ENCODE data around the gene TAS2R40. TPM values are rescaled to one million over a fixed set of nuclear protein-coding genes. Genes with fewer than 3 reads are reported as not detected.

Gene TAS2R40
- polyA plus RNA-seq, 1 donor from 2014 or later = not detected

DNA sequence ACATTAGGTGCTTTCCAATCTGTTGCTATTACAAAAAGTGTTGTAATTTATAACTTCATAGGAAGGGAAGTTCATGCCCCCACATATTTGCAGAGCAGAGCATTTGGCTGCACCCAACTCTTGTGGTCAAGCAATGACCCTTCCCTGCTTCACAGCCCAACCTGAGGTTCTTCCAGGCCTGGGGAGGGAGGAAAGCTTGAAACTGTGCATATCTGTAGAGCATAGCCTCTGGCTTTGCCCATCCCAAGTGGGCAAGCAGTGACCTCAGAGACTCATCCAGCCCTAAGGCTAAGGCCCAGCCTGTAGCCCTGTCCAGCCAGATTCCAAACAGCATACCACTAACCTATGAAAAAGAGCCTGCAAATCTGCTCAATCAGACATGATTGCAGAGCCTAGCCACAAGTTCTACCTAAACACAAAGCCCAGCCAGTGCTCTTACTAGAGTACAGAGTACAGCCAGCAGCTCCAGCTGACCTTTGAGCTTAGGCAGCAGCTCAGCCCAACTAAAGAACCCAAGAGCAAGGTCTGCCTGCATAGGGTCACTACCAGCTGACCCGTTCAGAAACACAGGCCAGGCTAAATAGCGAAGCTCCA is 27.0 kb downstream of the TAS2R40 start:
- no peaks in the 10 kb centered on the region for H4K20me1 ChIP-seq (ENCODE audit: insufficient read depth)
- H2AFZ ChIP-seq (ENCODE audit: low read depth, low read length) = no peak overlapping the region
- H3K27ac ChIP-seq (ENCODE audit: low read length) = no peak overlapping the region
- no peaks in the 10 kb centered on the region for H3K36me3 ChIP-seq (ENCODE audit: insufficient read depth, low read length)
- no peaks in the 10 kb centered on the region for H3K9me3 ChIP-seq (ENCODE audit: low read length)
- no peaks in the 10 kb centered on the region for H3F3A ChIP-seq (ENCODE audit: insufficient read depth, low read length, poor library complexity, severe bottlenecking)
- no peak overlapping the region for H3K4me2 ChIP-seq (ENCODE audit: low read length)
- TF ChIP-seq RAD21 (conservative IDR thresholded peaks at IDR 0.05) (no peak), MXI1 (conservative IDR thresholded peaks at IDR 0.05; ENCODE audit: poor library complexity, severe bottlenecking) (no peak), SMC3 (conservative IDR thresholded peaks at IDR 0.05; ENCODE audit: poor library complexity) (no peak), EZH2 (IDR thresholded peaks at IDR 0.05; ENCODE audit: borderline replicate concordance, insufficient read depth, low read length, poor library complexity, severe bottlenecking) (no peak), EP300 (conservative IDR thresholded peaks at IDR 0.05; ENCODE audit: poor library complexity, severe bottlenecking) (no peak), TAF1 (IDR thresholded peaks at IDR 0.05; ENCODE audit: low read depth) (no peak)
- TF ChIP-seq, protein P1, sequence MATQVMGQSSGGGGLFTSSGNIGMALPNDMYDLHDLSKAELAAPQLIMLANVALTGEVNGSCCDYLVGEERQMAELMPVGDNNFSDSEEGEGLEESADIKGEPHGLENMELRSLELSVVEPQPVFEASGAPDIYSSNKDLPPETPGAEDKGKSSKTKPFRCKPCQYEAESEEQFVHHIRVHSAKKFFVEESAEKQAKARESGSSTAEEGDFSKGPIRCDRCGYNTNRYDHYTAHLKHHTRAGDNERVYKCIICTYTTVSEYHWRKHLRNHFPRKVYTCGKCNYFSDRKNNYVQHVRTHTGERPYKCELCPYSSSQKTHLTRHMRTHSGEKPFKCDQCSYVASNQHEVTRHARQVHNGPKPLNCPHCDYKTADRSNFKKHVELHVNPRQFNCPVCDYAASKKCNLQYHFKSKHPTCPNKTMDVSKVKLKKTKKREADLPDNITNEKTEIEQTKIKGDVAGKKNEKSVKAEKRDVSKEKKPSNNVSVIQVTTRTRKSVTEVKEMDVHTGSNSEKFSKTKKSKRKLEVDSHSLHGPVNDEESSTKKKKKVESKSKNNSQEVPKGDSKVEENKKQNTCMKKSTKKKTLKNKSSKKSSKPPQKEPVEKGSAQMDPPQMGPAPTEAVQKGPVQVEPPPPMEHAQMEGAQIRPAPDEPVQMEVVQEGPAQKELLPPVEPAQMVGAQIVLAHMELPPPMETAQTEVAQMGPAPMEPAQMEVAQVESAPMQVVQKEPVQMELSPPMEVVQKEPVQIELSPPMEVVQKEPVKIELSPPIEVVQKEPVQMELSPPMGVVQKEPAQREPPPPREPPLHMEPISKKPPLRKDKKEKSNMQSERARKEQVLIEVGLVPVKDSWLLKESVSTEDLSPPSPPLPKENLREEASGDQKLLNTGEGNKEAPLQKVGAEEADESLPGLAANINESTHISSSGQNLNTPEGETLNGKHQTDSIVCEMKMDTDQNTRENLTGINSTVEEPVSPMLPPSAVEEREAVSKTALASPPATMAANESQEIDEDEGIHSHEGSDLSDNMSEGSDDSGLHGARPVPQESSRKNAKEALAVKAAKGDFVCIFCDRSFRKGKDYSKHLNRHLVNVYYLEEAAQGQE (IDR thresholded peaks at IDR 0.05; ENCODE audit: borderline replicate concordance) = no peak
- no peaks in the 10 kb centered on the region for H3K9me2 ChIP-seq (ENCODE audit: insufficient read depth, low read length)
- no peak overlapping the region for H3K4me3 ChIP-seq (ENCODE audit: low read length)
- H3K27me3 ChIP-seq (ENCODE audit: insufficient read depth, low read depth, low read length) = no peaks in the 10 kb centered on the region
- no peak overlapping the region for H3K9ac ChIP-seq (ENCODE audit: low read length)
- no peaks in the 10 kb centered on the region for H3K79me2 ChIP-seq (replicated peaks; ENCODE audit: insufficient read depth, low read length)

DNA sequence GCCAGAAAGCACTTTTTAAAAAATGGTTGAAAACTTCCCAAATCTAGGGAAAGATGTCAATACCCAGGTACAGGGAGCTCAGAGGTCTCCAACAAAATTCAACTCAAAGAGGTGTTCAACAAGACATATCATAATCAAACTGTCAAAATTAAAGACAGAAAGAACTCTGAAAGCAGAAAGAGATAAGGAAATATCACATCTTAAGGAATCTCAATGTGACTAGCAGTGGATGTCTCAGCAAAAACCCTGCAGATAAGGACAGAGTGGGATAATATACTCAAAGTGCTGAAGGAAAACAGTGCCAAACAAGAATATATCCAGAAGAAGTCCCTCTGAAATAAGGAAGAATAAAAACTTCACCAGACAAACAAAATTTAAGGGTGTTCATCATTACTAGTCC is 28.4 kb downstream of the TAS2R40 start:
- H3K4me2 ChIP-seq (ENCODE audit: low read length) = no peak overlapping the region
- no peak overlapping the region for H2AFZ ChIP-seq (ENCODE audit: low read depth, low read length)
- no peak overlapping the region for H3K4me3 ChIP-seq (ENCODE audit: low read length)
- no peaks in the 10 kb centered on the region for H3K79me2 ChIP-seq (replicated peaks; ENCODE audit: insufficient read depth, low read length)
- H3F3A ChIP-seq (ENCODE audit: insufficient read depth, low read length, poor library complexity, severe bottlenecking) = no peaks in the 10 kb centered on the region
- H3K27me3 ChIP-seq (ENCODE audit: insufficient read depth, low read depth, low read length) = no peaks in the 10 kb centered on the region
- no peak overlapping the region for H3K27ac ChIP-seq (ENCODE audit: low read length)
- H3K36me3 ChIP-seq (ENCODE audit: insufficient read depth, low read length) = no peaks in the 10 kb centered on the region
- no peaks in the 10 kb centered on the region for H3K9me3 ChIP-seq (ENCODE audit: low read length)
- no peak overlapping the region for H3K9ac ChIP-seq (ENCODE audit: low read length)
- no peaks in the 10 kb centered on the region for H3K9me2 ChIP-seq (ENCODE audit: insufficient read depth, low read length)
- TF ChIP-seq, protein P2, sequence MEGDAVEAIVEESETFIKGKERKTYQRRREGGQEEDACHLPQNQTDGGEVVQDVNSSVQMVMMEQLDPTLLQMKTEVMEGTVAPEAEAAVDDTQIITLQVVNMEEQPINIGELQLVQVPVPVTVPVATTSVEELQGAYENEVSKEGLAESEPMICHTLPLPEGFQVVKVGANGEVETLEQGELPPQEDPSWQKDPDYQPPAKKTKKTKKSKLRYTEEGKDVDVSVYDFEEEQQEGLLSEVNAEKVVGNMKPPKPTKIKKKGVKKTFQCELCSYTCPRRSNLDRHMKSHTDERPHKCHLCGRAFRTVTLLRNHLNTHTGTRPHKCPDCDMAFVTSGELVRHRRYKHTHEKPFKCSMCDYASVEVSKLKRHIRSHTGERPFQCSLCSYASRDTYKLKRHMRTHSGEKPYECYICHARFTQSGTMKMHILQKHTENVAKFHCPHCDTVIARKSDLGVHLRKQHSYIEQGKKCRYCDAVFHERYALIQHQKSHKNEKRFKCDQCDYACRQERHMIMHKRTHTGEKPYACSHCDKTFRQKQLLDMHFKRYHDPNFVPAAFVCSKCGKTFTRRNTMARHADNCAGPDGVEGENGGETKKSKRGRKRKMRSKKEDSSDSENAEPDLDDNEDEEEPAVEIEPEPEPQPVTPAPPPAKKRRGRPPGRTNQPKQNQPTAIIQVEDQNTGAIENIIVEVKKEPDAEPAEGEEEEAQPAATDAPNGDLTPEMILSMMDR (IDR thresholded peaks at IDR 0.05; ENCODE audit: poor library complexity, severe bottlenecking) = no peak
- TF ChIP-seq EZH2 (IDR thresholded peaks at IDR 0.05; ENCODE audit: borderline replicate concordance, insufficient read depth, low read length, poor library complexity, severe bottlenecking) = no peak
- TF ChIP-seq RAD21 (conservative IDR thresholded peaks at IDR 0.05) = no peak
- H4K20me1 ChIP-seq (ENCODE audit: insufficient read depth) = no peaks in the 10 kb centered on the region
